ACHN (cell line): ENCODE measurements around the gene NAGPA.
A peak's percentile ranks its signal among the peaks of the same experiment; 100 is the strongest.

Experiments used
- DNase-seq: peaks from one replicate; pipeline ENCODE4 v3.0.0-alpha.2; 2015
- in situ Hi-C: cut with HindIII; loops from 2 replicates; pipeline ENCODE4 v1.10.0; 2017; ENCODE audit warnings: low sequenced_read_pairs, low pct_ligation_motif_present, low pct_unique_long_range_greater_than_20kb

NAGPA gene

GRCh38 chr16:5035909-5036227 is 2.1 kb upstream of the NAGPA start:
- in situ Hi-C loops, result no loop called here
- DNase-seq, result no peak

GRCh38 chr16:5034167-5034523 is 410 bp upstream of the NAGPA start:
- no peak for DNase-seq
- in situ Hi-C loops, result no loop called here

GRCh38 chr16:5032748-5033167 is 977 bp downstream of the NAGPA start:
- in situ Hi-C loops, result no loop called here
- DNase-seq, result peak; percentile 19

GRCh38 chr16:5031601-5032000 is 2.1 kb downstream of the NAGPA start:
- in situ Hi-C loops, result no loop called here
- DNase-seq, result no peak

- DNase-seq, result no peak
- in situ Hi-C loops, result no loop called here
Measured at GRCh38 chr16:5030251-5030870, 3.4 kb downstream of the NAGPA start.

GRCh38 chr16:5028950-5029475 is 4.7 kb downstream of the NAGPA start:
- DNase-seq, result no peak
- in situ Hi-C loops, result no loop called here

- no peak for DNase-seq
- in situ Hi-C loops, result no loop called here
Measured at GRCh38 chr16:5027575-5028235, 6.0 kb downstream of the NAGPA start.

- no peak for DNase-seq
- in situ Hi-C loops, result no loop called here
Measured at GRCh38 chr16:5027086-5027485, 6.6 kb downstream of the NAGPA start.

- in situ Hi-C loops, result no loop called here
- DNase-seq, result no peak
Measured at GRCh38 chr16:5026664-5027063, 7.1 kb downstream of the NAGPA start.

- peak; percentile 27 for DNase-seq
Measured at GRCh38 chr16:5025171-5025632, 8.5 kb downstream of the NAGPA start.

GRCh38 chr16:5024632-5025031 is 9.1 kb downstream of the NAGPA start:
- DNase-seq, result peak; percentile 60
- in situ Hi-C loops, result no loop called here

More at GRCh38 chr16:5025171-5025632, 8.5 kb downstream of the NAGPA start:
- in situ Hi-C loops, result no loop called here

GRCh38 chr16:5022521-5022920 is 11.2 kb downstream of the NAGPA start:
- no peak for DNase-seq
- in situ Hi-C loops, result no loop called here

- in situ Hi-C loops, result no loop called here
- DNase-seq, result no peak
Measured at GRCh38 chr16:5020551-5020950, 13.2 kb downstream of the NAGPA start.

- in situ Hi-C loops, result no loop called here
- DNase-seq, result no peak
Measured at GRCh38 chr16:5019775-5020174, 14.0 kb downstream of the NAGPA start.

GRCh38 chr16:5018793-5019192 is 14.9 kb downstream of the NAGPA start:
- no peak for DNase-seq
- in situ Hi-C loops, result no loop called here

- in situ Hi-C loops, result no loop called here
- no peak for DNase-seq
Measured at GRCh38 chr16:5017678-5017969, 16.1 kb downstream of the NAGPA start.

GRCh38 chr16:5016967-5017677 is 16.6 kb downstream of the NAGPA start:
- DNase-seq, result no peak
- in situ Hi-C loops, result no loop called here

GRCh38 chr16:5015887-5016286 is 17.8 kb downstream of the NAGPA start:
- DNase-seq, result no peak
- in situ Hi-C loops, result no loop called here

- in situ Hi-C loops, result no loop called here
- DNase-seq, result no peak
Measured at GRCh38 chr16:5015351-5015750, 18.4 kb downstream of the NAGPA start.

GRCh38 chr16:5012887-5013286 is 20.8 kb downstream of the NAGPA start:
- in situ Hi-C loops, result no loop called here
- DNase-seq, result no peak
